UCSD-AML1 (cell line): ENCODE measurements around the gene CHRNG.
A peak's percentile ranks its signal among the peaks of the same experiment; 100 is the strongest.

ENCODE experiments used
- DNase-seq: peaks from one replicate; lab custom pipeline; 2025; ENCODE audit not compliant: unreplicated experiment; lab: John Stamatoyannopoulos, UW

The CHRNG gene

GRCh38 chr2:232505856-232506255 lies 33.6 kb upstream of the CHRNG start:
- DNase-seq: no peak

GRCh38 chr2:232506709-232507108 lies 32.8 kb upstream of the CHRNG start:
- no peak for DNase-seq

GRCh38 chr2:232508251-232508650 lies 31.2 kb upstream of the CHRNG start:
- DNase-seq: no peak

GRCh38 chr2:232511336-232511890 lies 28.1 kb upstream of the CHRNG start:
- no peak for DNase-seq

- DNase-seq: no peak
Observed at GRCh38 chr2:232512602-232513001, 26.9 kb upstream of the CHRNG start.

GRCh38 chr2:232513353-232513752 lies 26.1 kb upstream of the CHRNG start:
- DNase-seq: no peak

GRCh38 chr2:232515639-232516038 lies 23.9 kb upstream of the CHRNG start:
- no peak for DNase-seq

- DNase-seq: no peak
Observed at GRCh38 chr2:232516551-232516950, 22.9 kb upstream of the CHRNG start.

GRCh38 chr2:232518844-232519243 lies 20.6 kb upstream of the CHRNG start:
- DNase-seq: no peak

GRCh38 chr2:232519581-232520438 lies 19.7 kb upstream of the CHRNG start, which contains the start of gene PRSS56:
PRSS56 (plus strand) TSS chr2:232520388; CDS start chr2:232520599, 211 bp downstream.
- DNase-seq: no peak

GRCh38 chr2:232520489-232520888 lies 19.0 kb upstream of the CHRNG start:
- no peak for DNase-seq

- no peak for DNase-seq
Observed at GRCh38 chr2:232521098-232521497, 18.4 kb upstream of the CHRNG start.

- peak; percentile 50 for DNase-seq
Observed at GRCh38 chr2:232521959-232522622, 17.4 kb upstream of the CHRNG start.

GRCh38 chr2:232522623-232523401 lies 16.7 kb upstream of the CHRNG start:
- no peak for DNase-seq

GRCh38 chr2:232523402-232523681 lies 16.1 kb upstream of the CHRNG start:
- DNase-seq: no peak

- peak; percentile 52 for DNase-seq
Observed at GRCh38 chr2:232523682-232524597, 15.6 kb upstream of the CHRNG start.

- no peak for DNase-seq
Observed at GRCh38 chr2:232524771-232525170, 14.7 kb upstream of the CHRNG start.

GRCh38 chr2:232525199-232525598 lies 14.3 kb upstream of the CHRNG start:
- no peak for DNase-seq

- DNase-seq: no peak
Observed at GRCh38 chr2:232525791-232526371, 13.6 kb upstream of the CHRNG start, which contains the start of gene CHRND. CHRND (plus strand) TSS chr2:232526160; CDS start chr2:232526216, 56 bp downstream.

GRCh38 chr2:232526372-232526941 lies 13.0 kb upstream of the CHRNG start:
- DNase-seq: no peak
